ENCODE results near the gene REPIN1. TPM values are rescaled to one million over a fixed set of nuclear protein-coding genes. Genes with fewer than 3 reads are reported as not detected.

Gene REPIN1
- total and polyA plus RNA-seq, 4 donors: 17.1 to 118 (median 55.1) TPM

DNA sequence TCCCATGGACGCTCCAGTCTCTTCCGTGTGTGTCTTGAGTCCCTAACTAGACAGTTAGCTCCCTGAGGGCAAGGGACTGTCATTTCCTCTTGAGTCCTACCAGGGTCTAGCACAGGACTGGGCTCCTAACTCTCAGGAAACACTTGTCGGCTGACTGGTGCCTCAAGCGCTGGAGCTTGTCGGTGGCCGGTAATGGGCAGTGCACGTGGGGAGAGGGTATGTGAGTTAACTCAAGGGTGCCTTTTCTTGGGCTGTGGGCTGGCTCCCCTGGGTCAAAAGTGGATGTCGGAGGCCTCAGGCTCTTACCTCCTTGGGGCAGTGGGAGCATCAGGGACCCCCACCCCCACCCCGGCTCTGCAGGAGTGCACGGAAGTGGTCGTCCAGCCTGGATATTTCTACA is 43.4 kb downstream of the REPIN1 start:
- no peaks in the 10 kb centered on the region for H3K36me3 ChIP-seq (ENCODE audit: control insufficient read depth in 4 of 4, insufficient read depth in 3 of 4, low read depth in 1 of 4, low read length in 3 of 4)
- 96% methylated on average over 11 of the region's 11 CpGs for WGBS

More for the DNA sequence above, 43.4 kb downstream of the REPIN1 start:
- Histone ChIP-seq H3K27ac (ENCODE audit: low read depth in 1 of 2, low read length in 2 of 2) (no peak overlapping the region), H3K4me3 (ENCODE audit: low read depth in 1 of 3, low read length in 3 of 3) (no peak overlapping the region), H3K4me1 (ENCODE audit: control insufficient read depth in 4 of 4, insufficient read depth in 4 of 4, low read length in 3 of 4) (peaks cover 1 to 16% (median 9%) of the 10 kb centered on the region in 4 donors), H3K27me3 (ENCODE audit: control insufficient read depth in 4 of 4, insufficient read depth in 4 of 4, low read length in 3 of 4) (no peaks in the 10 kb centered on the region), H3K9me3 (ENCODE audit: control insufficient read depth in 4 of 4, low read length in 3 of 4) (no peaks in the 10 kb centered on the region), H3K9ac (ENCODE audit: low read depth in 1 of 2, low read length in 2 of 2) (no peak overlapping the region)
- TF ChIP-seq TAF1 (conservative IDR thresholded peaks at IDR 0.05) (no peak), RAD21 (IDR thresholded peaks at IDR 0.05) (no peak), RXRA (IDR thresholded peaks at IDR 0.05) (no peak), FOXA2 (IDR thresholded peaks at IDR 0.05) (no peak), HNF4A (conservative IDR thresholded peaks at IDR 0.05) (no peak), YY1 (IDR thresholded peaks at IDR 0.05) (no peak), EGR1 (IDR thresholded peaks at IDR 0.05; ENCODE audit: low read depth in 2 of 2) (no peak), FOXA1 (IDR thresholded peaks at IDR 0.05) (no peak), JUND (IDR thresholded peaks at IDR 0.05) (no peak), GABPA (IDR thresholded peaks at IDR 0.05 in 1 of 2, conservative IDR thresholded peaks at IDR 0.05 in 1 of 2) (no peak), HNF4G (IDR thresholded peaks at IDR 0.05) (no peak), SP1 (IDR thresholded peaks at IDR 0.05) (no peak), ATF3 (IDR thresholded peaks at IDR 0.05) (no peak)
- TF ChIP-seq, protein P1, sequence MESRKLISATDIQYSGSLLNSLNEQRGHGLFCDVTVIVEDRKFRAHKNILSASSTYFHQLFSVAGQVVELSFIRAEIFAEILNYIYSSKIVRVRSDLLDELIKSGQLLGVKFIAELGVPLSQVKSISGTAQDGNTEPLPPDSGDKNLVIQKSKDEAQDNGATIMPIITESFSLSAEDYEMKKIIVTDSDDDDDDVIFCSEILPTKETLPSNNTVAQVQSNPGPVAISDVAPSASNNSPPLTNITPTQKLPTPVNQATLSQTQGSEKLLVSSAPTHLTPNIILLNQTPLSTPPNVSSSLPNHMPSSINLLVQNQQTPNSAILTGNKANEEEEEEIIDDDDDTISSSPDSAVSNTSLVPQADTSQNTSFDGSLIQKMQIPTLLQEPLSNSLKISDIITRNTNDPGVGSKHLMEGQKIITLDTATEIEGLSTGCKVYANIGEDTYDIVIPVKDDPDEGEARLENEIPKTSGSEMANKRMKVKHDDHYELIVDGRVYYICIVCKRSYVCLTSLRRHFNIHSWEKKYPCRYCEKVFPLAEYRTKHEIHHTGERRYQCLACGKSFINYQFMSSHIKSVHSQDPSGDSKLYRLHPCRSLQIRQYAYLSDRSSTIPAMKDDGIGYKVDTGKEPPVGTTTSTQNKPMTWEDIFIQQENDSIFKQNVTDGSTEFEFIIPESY (IDR thresholded peaks at IDR 0.05): no peak
- TF ChIP-seq, protein P2, sequence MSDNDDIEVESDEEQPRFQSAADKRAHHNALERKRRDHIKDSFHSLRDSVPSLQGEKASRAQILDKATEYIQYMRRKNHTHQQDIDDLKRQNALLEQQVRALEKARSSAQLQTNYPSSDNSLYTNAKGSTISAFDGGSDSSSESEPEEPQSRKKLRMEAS (IDR thresholded peaks at IDR 0.05): no peak
- TF ChIP-seq, protein P3, sequence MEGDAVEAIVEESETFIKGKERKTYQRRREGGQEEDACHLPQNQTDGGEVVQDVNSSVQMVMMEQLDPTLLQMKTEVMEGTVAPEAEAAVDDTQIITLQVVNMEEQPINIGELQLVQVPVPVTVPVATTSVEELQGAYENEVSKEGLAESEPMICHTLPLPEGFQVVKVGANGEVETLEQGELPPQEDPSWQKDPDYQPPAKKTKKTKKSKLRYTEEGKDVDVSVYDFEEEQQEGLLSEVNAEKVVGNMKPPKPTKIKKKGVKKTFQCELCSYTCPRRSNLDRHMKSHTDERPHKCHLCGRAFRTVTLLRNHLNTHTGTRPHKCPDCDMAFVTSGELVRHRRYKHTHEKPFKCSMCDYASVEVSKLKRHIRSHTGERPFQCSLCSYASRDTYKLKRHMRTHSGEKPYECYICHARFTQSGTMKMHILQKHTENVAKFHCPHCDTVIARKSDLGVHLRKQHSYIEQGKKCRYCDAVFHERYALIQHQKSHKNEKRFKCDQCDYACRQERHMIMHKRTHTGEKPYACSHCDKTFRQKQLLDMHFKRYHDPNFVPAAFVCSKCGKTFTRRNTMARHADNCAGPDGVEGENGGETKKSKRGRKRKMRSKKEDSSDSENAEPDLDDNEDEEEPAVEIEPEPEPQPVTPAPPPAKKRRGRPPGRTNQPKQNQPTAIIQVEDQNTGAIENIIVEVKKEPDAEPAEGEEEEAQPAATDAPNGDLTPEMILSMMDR (IDR thresholded peaks at IDR 0.05; ENCODE audit: low read depth, low read length, missing input control): no peak
- TF ChIP-seq, protein P4, sequence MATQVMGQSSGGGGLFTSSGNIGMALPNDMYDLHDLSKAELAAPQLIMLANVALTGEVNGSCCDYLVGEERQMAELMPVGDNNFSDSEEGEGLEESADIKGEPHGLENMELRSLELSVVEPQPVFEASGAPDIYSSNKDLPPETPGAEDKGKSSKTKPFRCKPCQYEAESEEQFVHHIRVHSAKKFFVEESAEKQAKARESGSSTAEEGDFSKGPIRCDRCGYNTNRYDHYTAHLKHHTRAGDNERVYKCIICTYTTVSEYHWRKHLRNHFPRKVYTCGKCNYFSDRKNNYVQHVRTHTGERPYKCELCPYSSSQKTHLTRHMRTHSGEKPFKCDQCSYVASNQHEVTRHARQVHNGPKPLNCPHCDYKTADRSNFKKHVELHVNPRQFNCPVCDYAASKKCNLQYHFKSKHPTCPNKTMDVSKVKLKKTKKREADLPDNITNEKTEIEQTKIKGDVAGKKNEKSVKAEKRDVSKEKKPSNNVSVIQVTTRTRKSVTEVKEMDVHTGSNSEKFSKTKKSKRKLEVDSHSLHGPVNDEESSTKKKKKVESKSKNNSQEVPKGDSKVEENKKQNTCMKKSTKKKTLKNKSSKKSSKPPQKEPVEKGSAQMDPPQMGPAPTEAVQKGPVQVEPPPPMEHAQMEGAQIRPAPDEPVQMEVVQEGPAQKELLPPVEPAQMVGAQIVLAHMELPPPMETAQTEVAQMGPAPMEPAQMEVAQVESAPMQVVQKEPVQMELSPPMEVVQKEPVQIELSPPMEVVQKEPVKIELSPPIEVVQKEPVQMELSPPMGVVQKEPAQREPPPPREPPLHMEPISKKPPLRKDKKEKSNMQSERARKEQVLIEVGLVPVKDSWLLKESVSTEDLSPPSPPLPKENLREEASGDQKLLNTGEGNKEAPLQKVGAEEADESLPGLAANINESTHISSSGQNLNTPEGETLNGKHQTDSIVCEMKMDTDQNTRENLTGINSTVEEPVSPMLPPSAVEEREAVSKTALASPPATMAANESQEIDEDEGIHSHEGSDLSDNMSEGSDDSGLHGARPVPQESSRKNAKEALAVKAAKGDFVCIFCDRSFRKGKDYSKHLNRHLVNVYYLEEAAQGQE (IDR thresholded peaks at IDR 0.05): no peak
- DNase-seq (ENCODE audit: low spot score): no peak
